Measurements from ENCODE around the gene TBX1. TPM values are rescaled to one million over a fixed set of nuclear protein-coding genes. Genes with fewer than 3 reads are reported as not detected.

The TBX1 gene
- total and polyA plus RNA-seq, 2 of the 13 experiments (the other 11 are each of a cell fraction or from before 2014, with no cell fraction given) = not detected

DNA sequence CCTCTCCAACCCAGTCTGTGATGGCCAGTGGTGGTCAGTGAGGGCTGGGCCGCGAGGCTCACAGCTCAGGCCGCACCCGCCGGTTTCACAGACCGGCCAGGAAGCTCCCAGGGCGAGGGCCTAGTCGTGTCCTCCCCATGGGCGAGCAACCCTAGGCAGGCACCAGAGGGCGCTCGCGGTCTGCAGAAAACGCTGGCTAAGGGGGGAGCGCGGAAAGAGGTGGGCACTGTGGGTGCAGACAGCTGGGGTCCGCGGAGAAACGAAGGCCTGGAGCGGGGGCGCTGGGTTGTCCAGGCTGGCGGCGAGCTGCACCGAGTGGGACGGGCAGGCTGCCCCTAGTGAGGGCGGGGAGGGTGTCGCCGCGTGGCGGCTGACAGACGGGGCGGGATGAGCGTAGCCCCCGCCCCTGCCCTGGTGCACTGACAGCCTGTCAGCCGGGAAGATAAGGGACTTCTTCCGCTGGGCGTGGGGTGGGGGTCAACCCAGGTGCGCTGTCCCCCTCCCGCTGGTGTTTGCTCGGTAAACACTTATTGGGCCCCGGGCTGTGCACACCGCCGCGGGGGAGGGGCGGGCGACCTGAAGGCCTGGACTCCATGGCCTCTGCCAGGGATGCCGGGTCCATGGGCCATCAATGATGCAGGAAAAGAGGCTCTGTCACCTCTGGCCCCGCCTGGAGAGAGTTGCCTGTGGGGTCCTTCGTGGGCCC is 29.8 kb upstream of the TBX1 start (continued):
- TF ChIP-seq, protein P1, sequence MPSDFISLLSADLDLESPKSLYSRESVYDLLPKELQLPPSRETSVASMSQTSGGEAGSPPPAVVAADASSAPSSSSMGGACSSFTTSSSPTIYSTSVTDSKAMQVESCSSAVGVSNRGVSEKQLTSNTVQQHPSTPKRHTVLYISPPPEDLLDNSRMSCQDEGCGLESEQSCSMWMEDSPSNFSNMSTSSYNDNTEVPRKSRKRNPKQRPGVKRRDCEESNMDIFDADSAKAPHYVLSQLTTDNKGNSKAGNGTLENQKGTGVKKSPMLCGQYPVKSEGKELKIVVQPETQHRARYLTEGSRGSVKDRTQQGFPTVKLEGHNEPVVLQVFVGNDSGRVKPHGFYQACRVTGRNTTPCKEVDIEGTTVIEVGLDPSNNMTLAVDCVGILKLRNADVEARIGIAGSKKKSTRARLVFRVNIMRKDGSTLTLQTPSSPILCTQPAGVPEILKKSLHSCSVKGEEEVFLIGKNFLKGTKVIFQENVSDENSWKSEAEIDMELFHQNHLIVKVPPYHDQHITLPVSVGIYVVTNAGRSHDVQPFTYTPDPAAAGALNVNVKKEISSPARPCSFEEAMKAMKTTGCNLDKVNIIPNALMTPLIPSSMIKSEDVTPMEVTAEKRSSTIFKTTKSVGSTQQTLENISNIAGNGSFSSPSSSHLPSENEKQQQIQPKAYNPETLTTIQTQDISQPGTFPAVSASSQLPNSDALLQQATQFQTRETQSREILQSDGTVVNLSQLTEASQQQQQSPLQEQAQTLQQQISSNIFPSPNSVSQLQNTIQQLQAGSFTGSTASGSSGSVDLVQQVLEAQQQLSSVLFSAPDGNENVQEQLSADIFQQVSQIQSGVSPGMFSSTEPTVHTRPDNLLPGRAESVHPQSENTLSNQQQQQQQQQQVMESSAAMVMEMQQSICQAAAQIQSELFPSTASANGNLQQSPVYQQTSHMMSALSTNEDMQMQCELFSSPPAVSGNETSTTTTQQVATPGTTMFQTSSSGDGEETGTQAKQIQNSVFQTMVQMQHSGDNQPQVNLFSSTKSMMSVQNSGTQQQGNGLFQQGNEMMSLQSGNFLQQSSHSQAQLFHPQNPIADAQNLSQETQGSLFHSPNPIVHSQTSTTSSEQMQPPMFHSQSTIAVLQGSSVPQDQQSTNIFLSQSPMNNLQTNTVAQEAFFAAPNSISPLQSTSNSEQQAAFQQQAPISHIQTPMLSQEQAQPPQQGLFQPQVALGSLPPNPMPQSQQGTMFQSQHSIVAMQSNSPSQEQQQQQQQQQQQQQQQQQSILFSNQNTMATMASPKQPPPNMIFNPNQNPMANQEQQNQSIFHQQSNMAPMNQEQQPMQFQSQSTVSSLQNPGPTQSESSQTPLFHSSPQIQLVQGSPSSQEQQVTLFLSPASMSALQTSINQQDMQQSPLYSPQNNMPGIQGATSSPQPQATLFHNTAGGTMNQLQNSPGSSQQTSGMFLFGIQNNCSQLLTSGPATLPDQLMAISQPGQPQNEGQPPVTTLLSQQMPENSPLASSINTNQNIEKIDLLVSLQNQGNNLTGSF (CRISPR knock-in tag; IDR thresholded peaks at IDR 0.05) = 0 out of 2 replicates have a peak, but pooled peaks have one; percentile 52
- TF ChIP-seq HOXA3 (CRISPR knock-in tag; IDR thresholded peaks at IDR 0.05) (peak; percentile 70), PPARG (CRISPR knock-in tag; conservative IDR thresholded peaks at IDR 0.05) (peak; percentile 37), SALL2 (CRISPR knock-in tag; IDR thresholded peaks at IDR 0.05) (0 out of 2 replicates have a peak, but pooled peaks have one; percentile 47), MAZ (IDR thresholded peaks at IDR 0.05; ENCODE audit: borderline replicate concordance, low read depth, low read length) (no peak; the same call in 1 of the 2 replicates), MAZ (CRISPR knock-in tag; IDR thresholded peaks at IDR 0.05; ENCODE audit: low read depth) (peak; percentile 96), ZBTB7B (CRISPR knock-in tag; IDR thresholded peaks at IDR 0.05) (peak; percentile 95), XRCC5 (optimal IDR thresholded peaks at IDR 0.05; ENCODE audit: low read length) (peak; percentile 74), ZBTB20 (CRISPR knock-in tag; IDR thresholded peaks at IDR 0.05; ENCODE audit: borderline replicate concordance, low read depth) (peak; percentile 76; the same call in 1 of the 2 replicates), SPEN (CRISPR knock-in tag; IDR thresholded peaks at IDR 0.05; ENCODE audit: low read depth) (peak; percentile 28; the same call in 1 of the 2 replicates), ZBTB7A (CRISPR knock-in tag; IDR thresholded peaks at IDR 0.05) (peak; percentile 59; the same call in 1 of the 2 replicates), HDAC1 (CRISPR knock-in tag; IDR thresholded peaks at IDR 0.05) (peak; percentile 90)
- TF ChIP-seq, protein P2, sequence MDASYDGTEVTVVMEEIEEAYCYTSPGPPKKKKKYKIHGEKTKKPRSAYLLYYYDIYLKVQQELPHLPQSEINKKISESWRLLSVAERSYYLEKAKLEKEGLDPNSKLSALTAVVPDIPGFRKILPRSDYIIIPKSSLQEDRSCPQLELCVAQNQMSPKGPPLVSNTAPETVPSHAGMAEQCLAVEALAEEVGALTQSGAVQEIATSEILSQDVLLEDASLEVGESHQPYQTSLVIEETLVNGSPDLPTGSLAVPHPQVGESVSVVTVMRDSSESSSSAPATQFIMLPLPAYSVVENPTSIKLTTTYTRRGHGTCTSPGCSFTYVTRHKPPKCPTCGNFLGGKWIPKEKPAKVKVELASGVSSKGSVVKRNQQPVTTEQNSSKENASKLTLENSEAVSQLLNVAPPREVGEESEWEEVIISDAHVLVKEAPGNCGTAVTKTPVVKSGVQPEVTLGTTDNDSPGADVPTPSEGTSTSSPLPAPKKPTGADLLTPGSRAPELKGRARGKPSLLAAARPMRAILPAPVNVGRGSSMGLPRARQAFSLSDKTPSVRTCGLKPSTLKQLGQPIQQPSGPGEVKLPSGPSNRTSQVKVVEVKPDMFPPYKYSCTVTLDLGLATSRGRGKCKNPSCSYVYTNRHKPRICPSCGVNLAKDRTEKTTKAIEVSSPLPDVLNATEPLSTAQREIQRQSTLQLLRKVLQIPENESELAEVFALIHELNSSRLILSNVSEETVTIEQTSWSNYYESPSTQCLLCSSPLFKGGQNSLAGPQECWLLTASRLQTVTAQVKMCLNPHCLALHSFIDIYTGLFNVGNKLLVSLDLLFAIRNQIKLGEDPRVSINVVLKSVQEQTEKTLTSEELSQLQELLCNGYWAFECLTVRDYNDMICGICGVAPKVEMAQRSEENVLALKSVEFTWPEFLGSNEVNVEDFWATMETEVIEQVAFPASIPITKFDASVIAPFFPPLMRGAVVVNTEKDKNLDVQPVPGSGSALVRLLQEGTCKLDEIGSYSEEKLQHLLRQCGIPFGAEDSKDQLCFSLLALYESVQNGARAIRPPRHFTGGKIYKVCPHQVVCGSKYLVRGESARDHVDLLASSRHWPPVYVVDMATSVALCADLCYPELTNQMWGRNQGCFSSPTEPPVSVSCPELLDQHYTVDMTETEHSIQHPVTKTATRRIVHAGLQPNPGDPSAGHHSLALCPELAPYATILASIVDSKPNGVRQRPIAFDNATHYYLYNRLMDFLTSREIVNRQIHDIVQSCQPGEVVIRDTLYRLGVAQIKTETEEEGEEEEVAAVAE (CRISPR knock-in tag; IDR thresholded peaks at IDR 0.05; ENCODE audit: borderline replicate concordance) = 0 out of 2 replicates have a peak, but pooled peaks have one; percentile 15
- TF ChIP-seq, protein P3, sequence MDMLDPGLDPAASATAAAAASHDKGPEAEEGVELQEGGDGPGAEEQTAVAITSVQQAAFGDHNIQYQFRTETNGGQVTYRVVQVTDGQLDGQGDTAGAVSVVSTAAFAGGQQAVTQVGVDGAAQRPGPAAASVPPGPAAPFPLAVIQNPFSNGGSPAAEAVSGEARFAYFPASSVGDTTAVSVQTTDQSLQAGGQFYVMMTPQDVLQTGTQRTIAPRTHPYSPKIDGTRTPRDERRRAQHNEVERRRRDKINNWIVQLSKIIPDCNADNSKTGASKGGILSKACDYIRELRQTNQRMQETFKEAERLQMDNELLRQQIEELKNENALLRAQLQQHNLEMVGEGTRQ (IDR thresholded peaks at IDR 0.05; ENCODE audit: low read depth, low read length) = no peak
- TF ChIP-seq, protein P3 (CRISPR knock-in tag; IDR thresholded peaks at IDR 0.05; ENCODE audit: borderline replicate concordance) = no peak
- TF ChIP-seq, protein P4, sequence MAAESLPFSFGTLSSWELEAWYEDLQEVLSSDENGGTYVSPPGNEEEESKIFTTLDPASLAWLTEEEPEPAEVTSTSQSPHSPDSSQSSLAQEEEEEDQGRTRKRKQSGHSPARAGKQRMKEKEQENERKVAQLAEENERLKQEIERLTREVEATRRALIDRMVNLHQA (CRISPR knock-in tag; IDR thresholded peaks at IDR 0.05) = no peak
